GM23338 (cell line): Measurements from ENCODE around the gene PRKAB2. TPM values are rescaled to one million over a fixed set of nuclear protein-coding genes. Genes with fewer than 3 reads are reported as not detected.

Experiments used
- ATAC-seq: fragments of 200-7000 bp; cut with Tn5 transposase; 3 replicates; pipeline ENCODE4 v1.9.1; 2020
- DNase-seq: peaks from one replicate; pipeline ENCODE4 v3.0.0-alpha.2; 2015; ENCODE audit warnings: low spot score
- H2AFZ ChIP-seq: fragments of 200-600 bp; sonication (generic); 2 replicates; pipeline ENCODE4 v1.8.0; 2016; ENCODE audit warnings: antibody characterized with exemption, mild to moderate bottlenecking, moderate library complexity
- H3F3A ChIP-seq: fragments of 200-600 bp; sonication (generic); replicated peaks from 2 replicates; pipeline ENCODE4 v1.8.0; 2017; ENCODE audit warnings: antibody characterized with exemption, mixed run types, low read depth
- H3K27ac ChIP-seq: fragments of 200-600 bp; sonication (generic); 2 replicates; pipeline ENCODE4 v1.6.1; 2016; ENCODE audit warnings: low read depth
- H3K27me3 ChIP-seq: fragments of 200-600 bp; sonication (generic); 2 replicates; pipeline ENCODE4 v1.8.0; 2016; ENCODE audit warnings: mild to moderate bottlenecking, mixed run types, moderate library complexity; ENCODE audit not compliant: insufficient read depth
- H3K36me3 ChIP-seq: fragments of 200-600 bp; sonication (generic); 2 replicates; pipeline ENCODE4 v1.8.0; 2016; ENCODE audit warnings: mild to moderate bottlenecking; ENCODE audit not compliant: insufficient read depth
- H3K4me1 ChIP-seq: fragments of 200-600 bp; sonication (generic); 2 replicates; pipeline ENCODE4 v1.8.0; 2016; ENCODE audit warnings: mild to moderate bottlenecking, moderate library complexity; ENCODE audit not compliant: insufficient read depth
- H3K4me2 ChIP-seq: fragments of 200-600 bp; sonication (generic); 2 replicates; pipeline ENCODE4 v1.7.1; 2017; ENCODE audit warnings: mixed run types
- H3K4me3 ChIP-seq: fragments of 200-600 bp; sonication (generic); 2 replicates; pipeline ENCODE4 v1.6.1; 2016; ENCODE audit warnings: mixed run types
- H3K79me2 ChIP-seq: fragments of 200-600 bp; sonication (generic); replicated peaks from 2 replicates; pipeline ENCODE4 v1.8.0; 2017; ENCODE audit warnings: mild to moderate bottlenecking; ENCODE audit not compliant: insufficient read depth
- H3K9me2 ChIP-seq: fragments of 200-600 bp; sonication (generic); 2 replicates; pipeline ENCODE4 v1.8.0; 2017; ENCODE audit not compliant: insufficient read depth
- H4K20me1 ChIP-seq: fragments of 200-600 bp; sonication (generic); replicated peaks from 2 replicates; pipeline ENCODE4 v1.8.0; 2017; ENCODE audit warnings: mild to moderate bottlenecking; ENCODE audit not compliant: insufficient read depth
- H3K27ac Mint-ChIP-seq: 2 replicates; pipeline ENCODE4 v1.8.0; 2020; ENCODE audit warnings: inconsistent platforms, mild to moderate bottlenecking, moderate library complexity, mixed read lengths
- H3K27me3 Mint-ChIP-seq: 3 replicates; pipeline ENCODE4 v1.8.0; 2022; ENCODE audit warnings: low read depth, mild to moderate bottlenecking, moderate library complexity, mixed read lengths, inconsistent platforms; ENCODE audit not compliant: insufficient read depth, poor library complexity
- H3K36me3 Mint-ChIP-seq: 3 replicates; pipeline ENCODE4 v1.8.0; 2021; ENCODE audit warnings: low read depth, mild to moderate bottlenecking, inconsistent platforms, moderate library complexity, mixed read lengths
- H3K4me1 Mint-ChIP-seq: 3 replicates; pipeline ENCODE4 v1.8.0; 2020; ENCODE audit warnings: mild to moderate bottlenecking, inconsistent platforms, mixed read lengths
- H3K4me3 Mint-ChIP-seq: 3 replicates; pipeline ENCODE4 v1.8.0; 2021; ENCODE audit warnings: moderate library complexity, mild to moderate bottlenecking, inconsistent platforms, mixed read lengths
- H3K9me3 Mint-ChIP-seq: 3 replicates; pipeline ENCODE4 v1.8.0; 2020; ENCODE audit warnings: moderate library complexity, mild to moderate bottlenecking, inconsistent platforms, mixed read lengths
- CREB1 ChIP-seq: fragments of 250-450 bp; sonication (Bioruptor Pico); IDR thresholded peaks from 2 replicates; pipeline ENCODE4 v1.5.0; 2020; ENCODE audit warnings: low read depth, mild to moderate bottlenecking, moderate library complexity
- ETS1 ChIP-seq: IDR thresholded peaks from 2 replicates; pipeline ENCODE4 v1.6.1; 2016; ENCODE audit warnings: antibody characterized with exemption
- EZH2 ChIP-seq: fragments of 200-600 bp; sonication (generic); IDR thresholded peaks from one replicate; pipeline ENCODE4 v1.8.0; 2017; ENCODE audit warnings: antibody characterized with exemption, mild to moderate bottlenecking, low read depth; ENCODE audit not compliant: unreplicated experiment
- EZH2phosphoT487 ChIP-seq: fragments of 200-600 bp; sonication (generic); IDR thresholded peaks from one replicate; pipeline ENCODE4 v1.8.1; 2018; ENCODE audit warnings: antibody characterized with exemption; ENCODE audit not compliant: unreplicated experiment
- JUNB ChIP-seq: IDR thresholded peaks from one replicate; pipeline ENCODE4 v1.6.1; 2016; ENCODE audit warnings: antibody characterized with exemption; ENCODE audit not compliant: unreplicated experiment
- NANOG ChIP-seq: IDR thresholded peaks from 2 replicates; pipeline ENCODE4 v1.6.1; 2016; ENCODE audit warnings: antibody characterized with exemption, borderline replicate concordance
- POLR2AphosphoS5 ChIP-seq: IDR thresholded peaks from 2 replicates; pipeline ENCODE4 v1.6.1; 2016; ENCODE audit warnings: antibody characterized with exemption, low read depth
- STAT1 ChIP-seq: IDR thresholded peaks from one replicate; pipeline ENCODE4 v1.6.1; 2016; ENCODE audit warnings: antibody characterized with exemption; ENCODE audit not compliant: unreplicated experiment
- ZNF114 ChIP-seq: fragments of 250-450 bp; sonication (Bioruptor Pico); IDR thresholded peaks from 2 replicates; pipeline ENCODE4 v1.5.0; 2020; ENCODE audit warnings: mild to moderate bottlenecking, moderate library complexity
- ZNF331 ChIP-seq: fragments of 250-450 bp; sonication (Bioruptor Pico); IDR thresholded peaks from 2 replicates; pipeline ENCODE4 v1.5.0; 2020; ENCODE audit warnings: low read depth, mild to moderate bottlenecking, moderate library complexity
- ZNF462 ChIP-seq: fragments of 250-450 bp; sonication (Bioruptor Pico); IDR thresholded peaks from 2 replicates; pipeline ENCODE4 v1.5.0; 2020; ENCODE audit warnings: mild to moderate bottlenecking, moderate library complexity
- polyA plus RNA-seq: library from polyadenylated mRNA; unstranded; fragments of >200 nt; fragmentation: Nextera tagmentation; extraction: Ambion mirVana; gene quantifications from 2 replicates; pipeline ENCODE4 v1.2.1, GENCODE V29; 2016
- total RNA-seq: library from RNA; depleted of rRNA; stranded (reverse); fragments of >200 nt; shearing (Covaris generic); gene quantifications from 2 replicates; pipeline ENCODE4 v1.2.3, GENCODE V29; 2014

PRKAB2 gene
- total and polyA plus RNA-seq, 2 experiments from 2014 or later, result 15.9 to 32.2 TPM

GRCh38 chr1:147214842-147215539, 42.7 kb upstream of the PRKAB2 start:
- Histone ChIP-seq H3K9me2 (0 out of 2 replicates have a peak, but pooled peaks cover 3% of the 10 kb centered on the region), H2AFZ (no peak overlapping the region), H3K4me1 (no peaks in the 10 kb centered on the region), H3F3A (no peaks in the 10 kb centered on the region), H3K4me2 (no peak overlapping the region), H3K27me3 (no peaks in the 10 kb centered on the region), H3K79me2 (no peaks in the 10 kb centered on the region), H4K20me1 (no peaks in the 10 kb centered on the region), H3K27ac (no peak overlapping the region), H3K36me3 (no peaks in the 10 kb centered on the region), H3K4me3 (no peak overlapping the region)
- TF ChIP-seq EZH2 (no peak), POLR2AphosphoS5 (no peak), JUNB (no peak), ZNF114 (CRISPR knock-in tag) (no peak), ZNF331 (CRISPR knock-in tag) (no peak), STAT1 (no peak), CREB1 (CRISPR knock-in tag) (no peak), ZNF462 (no peak), EZH2phosphoT487 (no peak), NANOG (no peak), ETS1 (no peak)
- H3K27ac Mint-ChIP-seq, result no peak overlapping the region
- H3K4me3 Mint-ChIP-seq, result no peak overlapping the region
- H3K9me3 Mint-ChIP-seq, result no peaks in the 10 kb centered on the region
- ATAC-seq (no peak), DNase-seq (no peak)
- H3K36me3 Mint-ChIP-seq, result no peaks in the 10 kb centered on the region
- H3K27me3 Mint-ChIP-seq, result no peaks in the 10 kb centered on the region
- H3K4me1 Mint-ChIP-seq, result no peaks in the 10 kb centered on the region
